Left kidney (tissue), 2 donors: ENCODE data around the gene TP53I13. TPM values are rescaled to one million over a fixed set of nuclear protein-coding genes. Genes with fewer than 3 reads are reported as not detected.
A peak's percentile ranks its signal among the peaks of the same experiment; 100 is the strongest.

Experiments
- DNase-seq: peaks from one replicate; pipeline ENCODE4 v3.0.0-alpha.2; 2013
- polyA plus RNA-seq: library from polyadenylated mRNA; unstranded; fragments of 120-200 nt; gene quantifications from one replicate; pipeline ENCODE4 v1.2.1, GENCODE V29; 2013; ENCODE audit not compliant: insufficient read length

TP53I13 gene
- polyA plus RNA-seq, 1 donor: 26.6 TPM

- DNase-seq: peak; percentile 93
Observed at GRCh38 chr17:29591737-29592608, 23.5 kb downstream of the TP53I13 start.

- DNase-seq: no peak
Observed at GRCh38 chr17:29592850-29593551, 24.5 kb downstream of the TP53I13 start, which contains the start of gene ANKRD13B. TSS of gene ANKRD13B (plus strand) at chr17:29593132. CDS start at chr17:29593622, 490 bp downstream.

- no peak for DNase-seq
Observed at GRCh38 chr17:29593591-29594518, 25.4 kb downstream of the TP53I13 start.

- DNase-seq: no peak
Observed at GRCh38 chr17:29594519-29595090, 26.1 kb downstream of the TP53I13 start.

GRCh38 chr17:29595107-29595942 is 26.8 kb downstream of the TP53I13 start:
- no peak for DNase-seq

GRCh38 chr17:29595943-29596774 is 27.7 kb downstream of the TP53I13 start:
- no peak for DNase-seq

- DNase-seq: no peak
Observed at GRCh38 chr17:29596811-29597210, 28.3 kb downstream of the TP53I13 start.

GRCh38 chr17:29597361-29598172 is 29.1 kb downstream of the TP53I13 start:
- no peak for DNase-seq

GRCh38 chr17:29603109-29603674 is 34.7 kb downstream of the TP53I13 start:
- no peak for DNase-seq

GRCh38 chr17:29607557-29608195 is 39.2 kb downstream of the TP53I13 start:
- no peak for DNase-seq

GRCh38 chr17:29608986-29609385 is 40.5 kb downstream of the TP53I13 start:
- DNase-seq: no peak

GRCh38 chr17:29610395-29610794 is 41.9 kb downstream of the TP53I13 start:
- no peak for DNase-seq

GRCh38 chr17:29611351-29612093 is 43.0 kb downstream of the TP53I13 start:
- DNase-seq: no peak

GRCh38 chr17:29612094-29612403 is 43.5 kb downstream of the TP53I13 start:
- no peak for DNase-seq

- DNase-seq: no peak
Observed at GRCh38 chr17:29612404-29613280, 44.1 kb downstream of the TP53I13 start.

GRCh38 chr17:29613352-29613837 is 44.9 kb downstream of the TP53I13 start:
- DNase-seq: peak; percentile 93
